Psoas muscle (tissue), 8 donors: Measurements from ENCODE around the gene CDH4. TPM values are rescaled to one million over a fixed set of nuclear protein-coding genes. Genes with fewer than 3 reads are reported as not detected.
"Not testable (repeated sequence)": the region's sequence is repeated elsewhere in the genome, so short reads cannot be mapped to it uniquely, and the experiment has no call there.

ENCODE experiments used
- ATAC-seq, 4 donors: fragments of 200-7000 bp; cut with Tn5 transposase; one replicate each; pipeline ENCODE4 v1.9.1; 2020; ENCODE audit warnings: moderate library complexity in 3 of 4, mild to moderate bottlenecking in 2 of 4
- DNase-seq, 2 donors: peaks; one replicate each; pipeline ENCODE4 v3.0.0-alpha.2; 2020
- H3K27ac ChIP-seq: fragments of 200-600 bp; one replicate; pipeline ENCODE4 v1.8.0; 2022
- H3K27me3 ChIP-seq, 3 donors: fragments of 200-600 bp in 1 of 3; one replicate each; pipeline versions ENCODE4 v1.6.1 to v1.8.0; 2013 to 2022; ENCODE audit warnings: low read length in 2 of 3, mild to moderate bottlenecking in 2 of 3, moderate library complexity in 1 of 3; ENCODE audit not compliant: insufficient read depth in 3 of 3
- H3K36me3 ChIP-seq, 2 donors: fragments of 200-600 bp in 1 of 2; one replicate each; pipeline versions ENCODE4 v1.6.1 to v1.8.0; 2013 to 2022; ENCODE audit warnings: low read depth in 1 of 2, mild to moderate bottlenecking in 1 of 2, moderate library complexity in 1 of 2; ENCODE audit not compliant: insufficient read depth in 1 of 2
- H3K4me1 ChIP-seq: fragments of 200-600 bp; one replicate; pipeline ENCODE4 v1.8.0; 2022
- H3K4me3 ChIP-seq: fragments of 200-600 bp; one replicate; pipeline ENCODE4 v1.8.0; 2022; ENCODE audit warnings: mild to moderate bottlenecking
- H3K9me3 ChIP-seq: fragments of 200-600 bp; one replicate; pipeline ENCODE4 v1.8.0; 2022
- WGBS, 3 donors: extraction: QIAGEN DNeasy Blood & Tissue Kit; methylation state at CpG; one replicate each; pipeline versions ENCODE4 v1.1.6 to v1.1.7; 2013; 5-methylcytosine and 5-hydroxymethylcytosine counted together
- intact Hi-C, 2 donors: fragments of 100-400 bp; cut with DNase I; formaldehyde crosslinking; loops; one replicate each; pipeline versions ENCODE4 v1.11.0 to v1.14.2; 2022
- polyA plus RNA-seq, 3 donors: library from polyadenylated mRNA; stranded (reverse); fragments of 200-250 nt; gene quantifications; one replicate each; pipeline ENCODE4 v1.2.3, GENCODE V29; 2013
- total RNA-seq, 4 donors: library from RNA; stranded (reverse); fragmentation: NEBNext Ultra II Directional in 2 of 4; extraction: Animal tissue kit (Norgen Biotek cat#: 25700) in 2 of 4; gene quantifications; one replicate each; pipeline versions ENCODE4 v1.2.1 to v1.2.4, GENCODE V29; 2021 to 2023
- TF ChIP-seq, protein P1 (sequence below): fragments of 200-600 bp; IDR thresholded peaks from one replicate; pipeline ENCODE4 v1.8.0; 2022; ENCODE audit warnings: antibody characterized with exemption
- donor health status: healthy with polysubstance abuse.
- donor health status: DM: no; HTN: no; CAD: no; lungs with moderate emphysema.
- donor health status: Bipolar disorder and iron deficiency.
- donor health status: healthy.
- donor health status: DM: yes; HTN: yes; CAD: no.
- donor health status: DM: no; HTN: no; CAD: no.
- donor health status: DM: no; HTN: no; CAD: no.
- donor health status: DM: yes; HTN: yes; CAD: no.

CDH4 gene
- total and polyA plus RNA-seq, 7 donors: 0.26 to 1.0 (median 0.34) TPM

DNA sequence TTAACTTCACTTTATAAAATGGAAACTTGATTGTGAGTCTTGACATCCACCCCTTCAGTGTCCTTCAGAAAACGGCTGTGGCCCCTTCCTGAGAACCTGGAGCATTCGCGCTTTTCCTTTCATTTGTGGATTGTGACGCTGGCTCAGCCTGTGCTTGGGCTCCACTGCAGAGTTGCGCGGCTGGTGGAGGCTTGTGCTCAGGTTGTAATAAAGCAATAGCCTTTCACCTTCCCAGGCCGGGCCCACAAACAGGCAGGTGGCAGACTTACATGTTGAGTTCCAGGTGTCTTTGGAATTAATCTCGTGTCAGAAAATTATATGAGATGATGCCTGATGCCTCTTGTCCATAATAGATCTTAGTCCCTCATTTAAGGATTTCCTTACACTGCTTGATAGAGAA is 199.9 kb downstream of the CDH4 start:
- ATAC-seq (no peak), DNase-seq (no peak)
- TF ChIP-seq, protein P1, sequence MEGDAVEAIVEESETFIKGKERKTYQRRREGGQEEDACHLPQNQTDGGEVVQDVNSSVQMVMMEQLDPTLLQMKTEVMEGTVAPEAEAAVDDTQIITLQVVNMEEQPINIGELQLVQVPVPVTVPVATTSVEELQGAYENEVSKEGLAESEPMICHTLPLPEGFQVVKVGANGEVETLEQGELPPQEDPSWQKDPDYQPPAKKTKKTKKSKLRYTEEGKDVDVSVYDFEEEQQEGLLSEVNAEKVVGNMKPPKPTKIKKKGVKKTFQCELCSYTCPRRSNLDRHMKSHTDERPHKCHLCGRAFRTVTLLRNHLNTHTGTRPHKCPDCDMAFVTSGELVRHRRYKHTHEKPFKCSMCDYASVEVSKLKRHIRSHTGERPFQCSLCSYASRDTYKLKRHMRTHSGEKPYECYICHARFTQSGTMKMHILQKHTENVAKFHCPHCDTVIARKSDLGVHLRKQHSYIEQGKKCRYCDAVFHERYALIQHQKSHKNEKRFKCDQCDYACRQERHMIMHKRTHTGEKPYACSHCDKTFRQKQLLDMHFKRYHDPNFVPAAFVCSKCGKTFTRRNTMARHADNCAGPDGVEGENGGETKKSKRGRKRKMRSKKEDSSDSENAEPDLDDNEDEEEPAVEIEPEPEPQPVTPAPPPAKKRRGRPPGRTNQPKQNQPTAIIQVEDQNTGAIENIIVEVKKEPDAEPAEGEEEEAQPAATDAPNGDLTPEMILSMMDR: no peak
- 80 to 88% (median 81%) methylated on average over 8 of the region's 8 CpGs for WGBS, 3 donors
- H3K27me3 ChIP-seq: no peaks in the 10 kb centered on the region
- H3K4me1 ChIP-seq: no peaks in the 10 kb centered on the region
- no peaks in the 10 kb centered on the region for H3K36me3 ChIP-seq
- no peak overlapping the region for H3K4me3 ChIP-seq
- no peak overlapping the region for H3K27ac ChIP-seq
- H3K9me3 ChIP-seq: no peaks in the 10 kb centered on the region
- intact Hi-C loops: no loop called here

DNA sequence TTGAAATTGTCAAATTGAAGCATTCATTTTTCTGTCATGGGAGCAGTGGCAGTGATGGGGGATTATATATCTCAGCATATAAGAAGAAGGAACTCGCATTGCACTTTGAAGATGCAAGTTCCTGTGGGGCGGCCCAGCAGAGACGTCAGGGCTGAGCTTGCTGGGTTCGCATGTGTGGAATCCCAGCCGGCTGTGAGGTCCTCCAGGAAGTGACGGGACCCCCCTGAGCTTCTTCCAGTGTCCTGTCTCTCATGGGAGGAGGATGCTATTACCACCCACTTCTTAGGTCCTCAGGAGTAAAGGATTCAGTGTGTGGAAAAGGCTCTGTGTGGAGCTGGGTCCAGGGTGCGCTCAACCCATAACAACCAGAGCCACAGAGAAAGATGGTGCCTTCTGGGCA is 201.2 kb downstream of the CDH4 start:
- Histone ChIP-seq H3K9me3 (no peaks in the 10 kb centered on the region), H3K36me3 (no peaks in the 10 kb centered on the region), H3K27ac (no peak overlapping the region), H3K4me3 (no peak overlapping the region), H3K4me1 (no peaks in the 10 kb centered on the region), H3K27me3 (no peaks in the 10 kb centered on the region)
- DNase-seq (no peak), ATAC-seq (no peak)
- intact Hi-C loops: no loop called here
- TF ChIP-seq, protein P1: no peak
- 63 to 76% (median 67%) methylated on average over 7 of the region's 7 CpGs for WGBS, 3 donors

DNA sequence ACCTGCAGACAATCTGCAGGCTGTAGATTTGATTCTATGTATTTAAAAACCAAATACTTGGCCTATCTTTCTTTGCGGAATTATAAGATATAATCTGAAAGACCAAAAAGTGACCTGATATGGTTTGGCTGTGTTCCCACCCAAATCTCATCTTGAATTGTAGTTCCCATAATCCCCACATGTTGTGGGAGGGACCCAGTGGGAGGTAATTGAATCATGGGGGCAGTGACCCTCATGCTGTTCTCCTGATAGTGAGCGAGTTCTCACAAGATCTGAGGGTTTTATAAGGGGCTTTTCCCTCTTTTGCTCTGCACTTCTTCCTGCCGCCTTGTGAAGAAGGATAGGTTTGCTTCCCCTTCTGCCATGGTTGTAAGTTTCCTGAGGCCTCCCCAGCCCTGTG is 201.6 kb downstream of the CDH4 start:
- DNase-seq, intact Hi-C loops, ATAC-seq, H3K4me3 ChIP-seq, H3K27me3 ChIP-seq, H3K4me1 ChIP-seq, H3K36me3 ChIP-seq, H3K9me3 ChIP-seq, H3K27ac ChIP-seq: not testable (repeated sequence)
- WGBS, 3 donors: 84 to 89% (median 88%) methylated on average over 3 of the region's 3 CpGs

DNA sequence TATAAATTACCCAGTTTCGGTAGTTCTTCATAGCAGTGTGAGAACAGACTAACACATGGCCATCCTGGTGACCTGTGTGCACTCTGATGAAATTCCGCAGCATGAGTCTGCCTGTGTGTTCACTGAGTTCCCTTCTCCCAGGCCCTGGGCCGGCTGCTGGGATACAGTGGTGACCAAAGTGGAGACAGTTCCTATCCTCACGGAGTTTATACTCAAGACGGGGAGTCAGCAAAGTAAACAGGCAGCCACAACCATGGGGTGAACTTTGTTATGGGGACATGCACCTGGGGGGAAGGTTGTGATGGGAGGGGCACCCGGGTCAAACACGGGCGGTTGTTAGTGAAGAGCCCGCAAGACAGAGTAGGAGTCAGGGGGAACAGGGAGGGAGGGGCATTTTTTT is 202.0 kb downstream of the CDH4 start:
- Histone ChIP-seq H3K4me3 (no peak overlapping the region), H3K36me3 (no peaks in the 10 kb centered on the region), H3K4me1 (no peaks in the 10 kb centered on the region), H3K27ac (no peak overlapping the region), H3K9me3 (no peaks in the 10 kb centered on the region), H3K27me3 (no peaks in the 10 kb centered on the region)
- DNase-seq (no peak), ATAC-seq (no peak)
- intact Hi-C loops: no loop called here
- TF ChIP-seq, protein P1: no peak
- WGBS, 3 donors: 85 to 90% (median 86%) methylated on average over 9 of the region's 9 CpGs

DNA sequence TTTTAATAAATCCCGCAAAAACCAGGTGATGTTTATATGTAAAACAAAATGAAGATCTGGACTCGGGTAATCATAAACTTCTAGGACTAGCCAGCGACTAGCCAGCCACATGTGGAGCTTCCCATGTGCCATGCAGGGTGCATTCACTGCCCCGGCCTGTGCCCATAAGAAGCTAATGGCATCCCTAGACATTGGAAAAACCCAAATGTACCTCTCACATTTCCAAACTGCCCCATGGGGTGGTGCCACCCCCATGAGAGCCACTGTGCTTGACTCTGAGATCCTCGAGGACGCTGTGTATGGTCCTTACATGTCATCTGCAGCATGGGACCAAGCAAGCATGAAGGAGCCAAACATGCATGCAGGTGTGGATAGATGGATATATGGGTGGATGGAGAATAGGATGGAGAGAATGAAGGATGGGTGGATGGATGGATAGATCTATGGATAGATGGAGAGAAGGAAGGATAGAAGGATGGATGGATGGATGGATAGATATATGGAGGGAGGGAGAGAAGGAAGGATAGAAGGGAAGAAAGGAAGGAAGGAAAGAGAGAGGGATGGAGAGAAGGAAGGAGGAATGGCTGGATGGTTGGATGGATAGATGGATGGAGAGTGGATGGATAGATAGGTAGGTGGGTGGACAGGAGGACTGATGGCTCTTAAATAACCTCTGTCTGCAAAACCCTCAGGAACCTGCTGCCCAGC is 203.6 kb downstream of the CDH4 start:
- H3K27me3 ChIP-seq: peaks cover 0 to 1% (median 0%) of the 10 kb centered on the region in 3 donors
- H3K27ac ChIP-seq: no peak overlapping the region
- intact Hi-C loops: no loop called here
- no peaks in the 10 kb centered on the region for H3K9me3 ChIP-seq
- H3K36me3 ChIP-seq: no peaks in the 10 kb centered on the region
- DNase-seq: no peak
- 89 to 90% (median 89%) methylated on average over 6 of the region's 6 CpGs for WGBS, 3 donors
- TF ChIP-seq, protein P1: no peak
- no peaks in the 10 kb centered on the region for H3K4me1 ChIP-seq
- no peak for ATAC-seq
- no peak overlapping the region for H3K4me3 ChIP-seq
